ENCODE measurements around the gene KLK1. TPM values are rescaled to one million over a fixed set of nuclear protein-coding genes. Genes with fewer than 3 reads are reported as not detected.

Gene KLK1
- total RNA-seq, 4 donors from 2014 or later = 0.78 to 1.8 (median 1.5) TPM; not detected in 1

- no peak overlapping the region for H3K27ac ChIP-seq
- no peak for DNase-seq (ENCODE audit: low spot score in 2 of 2)
- peaks cover 0 to 16% of the 10 kb centered on the region in 2 donors for H3K27me3 ChIP-seq
- no peaks in the 10 kb centered on the region for H3K4me1 ChIP-seq
- H3K9me3 ChIP-seq = peaks cover 0 to 9% (median 0%) of the 10 kb centered on the region in 4 donors
- no peak overlapping the region for H3K4me3 ChIP-seq
- TF ChIP-seq POLR2A (IDR thresholded peaks at IDR 0.05) (no peak), EP300 (IDR thresholded peaks at IDR 0.05) (no peak), CTCF (IDR thresholded peaks at IDR 0.05) (no peak)
- no peaks in the 10 kb centered on the region for H3K36me3 ChIP-seq
- 73 to 81% methylated on average over 14 of the region's 14 CpGs for WGBS, 2 donors
Observed at GRCh38 chr19:50827476-50827875, 3.9 kb upstream of the KLK1 start.

- Histone ChIP-seq H3K9me3 (peaks cover 0 to 9% (median 0%) of the 10 kb centered on the region in 4 donors), H3K36me3 (no peaks in the 10 kb centered on the region), H3K4me1 (no peaks in the 10 kb centered on the region), H3K4me3 (no peak overlapping the region), H3K27ac (no peak overlapping the region), H3K27me3 (peaks cover 0 to 24% of the 10 kb centered on the region in 2 donors)
- 70 to 85% methylated on average over 37 to 43 of the region's 43 CpGs for WGBS, 2 donors
- TF ChIP-seq EP300 (IDR thresholded peaks at IDR 0.05) (no peak), POLR2A (IDR thresholded peaks at IDR 0.05) (no peak), CTCF (IDR thresholded peaks at IDR 0.05) (no peak)
- DNase-seq (ENCODE audit: low spot score in 2 of 2) = no peak
Observed at GRCh38 chr19:50826492-50827240, 3.1 kb upstream of the KLK1 start.

- no peak overlapping the region for H3K27ac ChIP-seq
- 68 to 75% methylated on average over 7 of the region's 7 CpGs for WGBS, 2 donors
- TF ChIP-seq CTCF (IDR thresholded peaks at IDR 0.05) = no peak
- TF ChIP-seq EP300 (IDR thresholded peaks at IDR 0.05) = no peak
- no peak for TF ChIP-seq POLR2A (IDR thresholded peaks at IDR 0.05)
- no peak overlapping the region for H3K4me3 ChIP-seq
- H3K9me3 ChIP-seq = peaks cover 0 to 9% (median 0%) of the 10 kb centered on the region in 4 donors
- no peaks in the 10 kb centered on the region for H3K36me3 ChIP-seq
- DNase-seq (ENCODE audit: low spot score in 2 of 2) = no peak
- H3K4me1 ChIP-seq = peaks cover 0 to 20% (median 2%) of the 10 kb centered on the region in 4 donors
- peaks cover 0 to 64% of the 10 kb centered on the region in 2 donors for H3K27me3 ChIP-seq
Observed at GRCh38 chr19:50822661-50823208, 852 bp downstream of the KLK1 start.

GRCh38 chr19:50821622-50822021 is 2.0 kb downstream of the KLK1 start:
- H3K4me1 ChIP-seq = peaks cover 0 to 20% (median 2%) of the 10 kb centered on the region in 4 donors
- no peak for DNase-seq (ENCODE audit: low spot score in 2 of 2)
- no peak overlapping the region for H3K4me3 ChIP-seq
- no peak overlapping the region for H3K27ac ChIP-seq
- TF ChIP-seq CTCF (IDR thresholded peaks at IDR 0.05) = no peak
- TF ChIP-seq POLR2A (IDR thresholded peaks at IDR 0.05) = no peak
- no peak for TF ChIP-seq EP300 (IDR thresholded peaks at IDR 0.05)
- peaks cover 0 to 1% (median 0%) of the 10 kb centered on the region in 4 donors for H3K9me3 ChIP-seq
- H3K27me3 ChIP-seq = peaks cover 0 to 74% of the 10 kb centered on the region in 2 donors
- no peaks in the 10 kb centered on the region for H3K36me3 ChIP-seq
- WGBS, 2 donors = 55 to 62% methylated on average over 1 to 8 of the region's 8 CpGs

- 66 to 72% methylated on average over 4 of the region's 4 CpGs for WGBS, 2 donors
- H3K36me3 ChIP-seq = no peaks in the 10 kb centered on the region
- DNase-seq (ENCODE audit: low spot score in 2 of 2) = no peak
- H3K9me3 ChIP-seq = no peaks in the 10 kb centered on the region
- no peak overlapping the region for H3K4me3 ChIP-seq
- H3K27me3 ChIP-seq = peaks cover 0 to 78% of the 10 kb centered on the region in 2 donors
- no peak overlapping the region for H3K27ac ChIP-seq
- H3K4me1 ChIP-seq = peaks cover 0 to 20% (median 2%) of the 10 kb centered on the region in 4 donors
- TF ChIP-seq POLR2A (IDR thresholded peaks at IDR 0.05) (no peak), EP300 (IDR thresholded peaks at IDR 0.05) (no peak), CTCF (IDR thresholded peaks at IDR 0.05) (no peak)
Observed at GRCh38 chr19:50821248-50821612, 2.4 kb downstream of the KLK1 start.

Data from tibial nerve (tissue), 4 donors.